GM13977 (cell line): ENCODE data around the gene RMND5A.
A peak's percentile ranks its signal among the peaks of the same experiment; 100 is the strongest.

Source experiments
- DNase-seq: peaks from one replicate; pipeline ENCODE4 v3.0.0; 2012; ENCODE audit warnings: low spot score
- in situ Hi-C: fragments of 300-500 bp; cut with MboI; formaldehyde crosslinking; loops from one replicate; pipeline ENCODE4 v1.12.0; 2022; ENCODE audit warnings: low sequenced_read_pairs, low pct_unique_long_range_greater_than_20kb, mixed read lengths, inconsistent platforms; ENCODE audit not compliant: unreplicated experiment
- TF ChIP-seq, protein P1 (sequence below): IDR thresholded peaks from 2 replicates; pipeline ENCODE4 v1.5.1; 2012; ENCODE audit warnings: mild to moderate bottlenecking, control low read depth; ENCODE audit not compliant: insufficient read depth; ENCODE audit errors: extremely low read depth, missing control alignments

Gene RMND5A

DNA sequence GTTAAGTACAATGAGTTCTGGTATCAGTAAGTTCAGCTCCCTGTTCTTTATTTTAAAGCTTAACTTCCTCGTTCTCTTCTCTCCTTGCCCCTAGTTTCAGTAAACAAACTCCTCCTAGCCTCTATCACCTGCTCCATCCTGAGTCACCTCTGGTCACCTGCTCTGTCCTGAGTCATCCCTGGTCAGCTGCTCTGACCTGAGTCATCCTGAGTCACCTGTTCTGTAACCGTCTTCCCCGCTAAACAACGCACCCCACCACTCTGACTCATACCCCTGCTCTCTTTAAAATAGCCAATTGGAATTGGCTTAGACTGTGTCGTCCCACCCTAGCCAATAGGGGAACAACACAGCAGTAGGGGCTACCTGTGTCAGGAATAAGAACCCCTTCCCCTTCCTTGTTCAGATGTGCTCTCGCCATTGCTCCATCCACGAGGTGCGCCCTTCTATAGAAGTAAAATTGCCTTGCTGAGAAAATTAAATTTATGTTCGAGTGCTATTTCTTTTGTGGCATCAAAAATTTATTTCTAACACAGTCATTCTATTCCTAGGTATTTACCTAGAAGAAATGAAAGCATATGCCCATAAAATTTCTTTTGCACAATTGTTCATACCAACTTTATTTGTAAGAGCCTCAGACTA, 24.9 kb upstream of the RMND5A start:
- in situ Hi-C loops, result no loop called here
- TF ChIP-seq, protein P1, sequence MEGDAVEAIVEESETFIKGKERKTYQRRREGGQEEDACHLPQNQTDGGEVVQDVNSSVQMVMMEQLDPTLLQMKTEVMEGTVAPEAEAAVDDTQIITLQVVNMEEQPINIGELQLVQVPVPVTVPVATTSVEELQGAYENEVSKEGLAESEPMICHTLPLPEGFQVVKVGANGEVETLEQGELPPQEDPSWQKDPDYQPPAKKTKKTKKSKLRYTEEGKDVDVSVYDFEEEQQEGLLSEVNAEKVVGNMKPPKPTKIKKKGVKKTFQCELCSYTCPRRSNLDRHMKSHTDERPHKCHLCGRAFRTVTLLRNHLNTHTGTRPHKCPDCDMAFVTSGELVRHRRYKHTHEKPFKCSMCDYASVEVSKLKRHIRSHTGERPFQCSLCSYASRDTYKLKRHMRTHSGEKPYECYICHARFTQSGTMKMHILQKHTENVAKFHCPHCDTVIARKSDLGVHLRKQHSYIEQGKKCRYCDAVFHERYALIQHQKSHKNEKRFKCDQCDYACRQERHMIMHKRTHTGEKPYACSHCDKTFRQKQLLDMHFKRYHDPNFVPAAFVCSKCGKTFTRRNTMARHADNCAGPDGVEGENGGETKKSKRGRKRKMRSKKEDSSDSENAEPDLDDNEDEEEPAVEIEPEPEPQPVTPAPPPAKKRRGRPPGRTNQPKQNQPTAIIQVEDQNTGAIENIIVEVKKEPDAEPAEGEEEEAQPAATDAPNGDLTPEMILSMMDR, result no peak
- no peak for DNase-seq

DNA sequence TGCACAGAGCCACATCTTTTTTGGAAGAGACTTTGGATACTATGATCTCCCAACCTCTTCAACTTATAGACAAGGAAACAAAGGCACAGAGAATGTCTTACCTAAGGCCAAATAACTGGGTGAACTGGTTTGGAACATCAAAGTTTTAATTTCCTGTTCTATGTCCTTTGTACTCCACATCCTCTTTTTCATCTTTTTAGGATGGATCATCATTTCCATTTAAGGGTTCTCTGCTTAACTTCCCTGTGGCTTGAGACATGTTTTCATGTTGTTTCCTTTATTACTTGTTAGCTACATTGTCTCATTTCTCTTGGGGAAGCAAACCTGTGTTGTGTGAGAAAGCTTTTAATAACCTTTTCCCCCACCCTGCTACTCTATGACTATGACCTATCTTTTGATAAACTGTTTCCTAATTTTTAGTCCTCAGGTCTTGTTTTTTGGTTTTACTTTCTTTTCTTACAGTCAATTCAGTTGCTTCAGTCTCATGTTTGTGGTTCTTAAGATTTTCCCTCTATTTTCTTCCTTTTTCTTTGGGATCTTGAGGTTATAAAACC, 22.5 kb upstream of the RMND5A start:
- peak; percentile 23 for DNase-seq
- TF ChIP-seq, protein P1, result no peak
- in situ Hi-C loops, result no loop called here

DNA sequence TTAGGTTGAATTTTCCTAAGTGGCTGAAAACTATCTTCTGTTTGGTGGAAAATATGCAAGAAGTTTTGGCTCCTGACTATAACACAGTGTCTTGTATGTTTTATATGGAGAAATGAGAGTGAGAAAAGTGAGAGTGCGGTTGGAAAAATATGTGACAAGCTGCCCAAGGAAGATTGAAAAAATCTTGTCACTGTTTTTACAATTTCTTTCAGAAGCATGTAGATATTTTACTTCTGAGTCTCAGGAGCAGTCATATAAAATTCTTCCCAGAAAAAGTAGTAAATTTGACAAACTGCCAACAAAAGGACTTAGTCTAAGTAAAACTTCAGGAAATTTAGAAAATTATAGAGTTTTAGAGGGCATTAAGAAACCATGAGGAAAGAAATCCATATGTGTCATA, 19.4 kb upstream of the RMND5A start:
- in situ Hi-C loops, result no loop called here
- DNase-seq, result no peak
- TF ChIP-seq, protein P1, result no peak

DNA sequence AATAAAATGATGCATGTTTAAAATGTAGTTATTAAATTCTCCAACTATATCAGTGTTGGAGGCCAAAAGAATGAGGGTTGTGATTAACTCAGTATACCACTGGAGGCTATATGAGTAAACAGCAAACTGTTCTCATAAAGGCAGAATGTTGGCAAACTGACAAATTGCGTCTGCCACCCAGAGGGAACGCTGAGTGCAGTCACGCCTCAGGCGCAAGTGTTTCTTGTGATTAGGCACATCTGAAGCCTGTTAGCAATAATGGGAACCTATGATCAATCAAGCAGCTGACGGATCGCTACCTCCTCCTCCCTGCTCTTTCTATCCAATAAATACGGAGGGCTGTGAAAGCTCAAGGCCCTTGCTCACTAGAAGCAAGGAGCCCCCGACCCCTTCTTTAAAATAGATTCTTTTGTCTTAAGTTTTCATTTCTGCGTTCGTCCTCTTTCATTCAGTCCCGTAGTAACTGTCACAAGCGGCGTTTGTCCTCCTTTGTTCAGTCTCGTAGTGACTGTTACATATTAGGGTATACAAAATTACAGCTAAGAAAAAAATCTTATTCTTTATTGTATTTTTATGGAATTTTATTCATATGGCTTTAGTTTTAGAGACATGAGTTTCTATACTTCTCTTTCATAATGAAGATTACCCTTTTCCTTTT, 16.3 kb upstream of the RMND5A start:
- in situ Hi-C loops, result no loop called here
- TF ChIP-seq, protein P1, result no peak
- DNase-seq, result no peak

DNA sequence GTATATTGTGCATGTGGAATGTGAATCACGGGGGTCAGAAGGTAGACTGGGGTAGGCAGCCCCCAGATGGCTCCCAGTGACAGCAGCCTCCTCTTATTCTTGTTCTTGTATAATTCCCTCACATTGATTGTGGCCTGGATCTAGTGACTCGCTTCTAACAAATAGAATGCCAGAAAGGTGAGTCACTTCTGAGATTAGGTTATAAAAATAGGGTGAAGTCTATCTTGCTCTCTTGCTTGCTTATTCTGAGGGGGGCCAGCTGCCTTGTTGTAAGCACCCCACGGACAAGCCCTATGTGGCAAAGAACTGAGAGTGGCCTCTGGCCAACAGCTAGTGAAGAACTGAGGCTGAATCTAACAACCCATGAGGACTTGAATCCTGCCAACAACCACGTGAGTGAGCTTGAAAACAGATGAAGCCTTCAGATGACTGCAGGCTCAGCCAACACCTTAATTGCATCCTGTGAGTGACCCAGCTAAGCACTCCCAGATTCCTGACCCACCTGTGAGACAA, 15.6 kb upstream of the RMND5A start:
- TF ChIP-seq, protein P1, result no peak
- in situ Hi-C loops, result no loop called here
- DNase-seq, result no peak

DNA sequence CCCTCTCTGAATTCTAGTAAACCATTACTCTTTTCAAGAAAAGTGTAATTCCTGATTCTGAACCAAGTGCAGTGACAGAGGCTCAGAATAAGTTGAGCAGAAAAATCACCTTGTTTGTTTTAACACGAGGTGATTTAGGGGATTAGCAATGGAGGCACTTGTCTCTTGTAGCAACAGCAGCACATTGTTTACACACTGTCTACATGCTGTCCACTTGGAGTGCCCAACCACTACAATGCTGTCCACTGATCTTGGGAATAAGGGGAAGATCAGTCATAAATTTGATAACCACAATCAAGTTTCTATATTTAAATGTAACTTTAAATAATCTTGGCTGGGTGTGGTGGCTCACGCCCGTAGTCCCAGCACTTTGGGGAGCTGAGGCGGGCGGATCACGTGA, 13.9 kb upstream of the RMND5A start:
- no peak for DNase-seq
- in situ Hi-C loops, result no loop called here
- TF ChIP-seq, protein P1, result no peak
